Prostate gland (tissue), 2 donors: ENCODE data around the gene PUSL1.

Source experiments
- POLR2A ChIP-seq: fragments of 450-650 bp; IDR thresholded peaks from one replicate; pipeline ENCODE4 v1.6.1; 2016; ENCODE audit warnings: antibody characterized with exemption, mild to moderate bottlenecking
- POLR2AphosphoS5 ChIP-seq: sonication (generic); formaldehyde crosslinking; IDR thresholded peaks from one replicate; pipeline ENCODE4 v1.6.1; 2017; ENCODE audit warnings: antibody characterized with exemption
- TF ChIP-seq, protein P1 (sequence below), 4 experiments: fragments of 200-600 bp in 2 of 4; fragments of 450-650 bp in 2 of 4; sonication (generic) in 2 of 4; IDR thresholded peaks; 1 replicate in 3 of 4; 2 replicates in 1 of 4; pipeline ENCODE4 v1.5.1; 2016 to 2019; ENCODE audit warnings: antibody characterized with exemption in 4 of 4, mild to moderate bottlenecking in 2 of 4, moderate library complexity in 2 of 4

DNA sequence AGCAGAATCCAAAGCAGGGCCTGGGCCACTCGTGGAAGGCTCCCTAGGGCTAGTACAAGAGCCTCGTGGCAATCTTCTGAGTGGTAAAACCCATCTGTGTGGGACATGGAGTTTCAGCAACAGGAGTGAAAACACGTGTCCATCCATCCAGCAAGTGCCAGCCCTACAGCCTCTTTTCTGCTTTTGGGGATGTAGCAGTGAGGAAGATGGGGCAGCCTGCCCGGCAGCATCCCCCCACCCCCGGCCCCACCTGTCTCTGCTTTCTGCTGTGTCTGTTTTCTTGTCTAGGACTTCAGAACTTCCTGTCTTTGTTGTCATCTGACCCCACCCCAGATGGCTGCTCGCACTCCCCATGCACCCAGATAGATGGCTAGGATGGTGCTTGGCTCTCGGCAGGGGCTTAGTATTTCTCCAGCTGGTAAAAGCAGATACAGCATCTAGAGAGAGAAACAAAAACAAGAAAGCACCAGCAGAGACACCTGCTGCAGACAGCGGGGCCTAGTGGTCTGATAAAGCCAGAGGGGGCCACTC is 17.7 kb downstream of the PUSL1 start:
- TF ChIP-seq, protein P1, sequence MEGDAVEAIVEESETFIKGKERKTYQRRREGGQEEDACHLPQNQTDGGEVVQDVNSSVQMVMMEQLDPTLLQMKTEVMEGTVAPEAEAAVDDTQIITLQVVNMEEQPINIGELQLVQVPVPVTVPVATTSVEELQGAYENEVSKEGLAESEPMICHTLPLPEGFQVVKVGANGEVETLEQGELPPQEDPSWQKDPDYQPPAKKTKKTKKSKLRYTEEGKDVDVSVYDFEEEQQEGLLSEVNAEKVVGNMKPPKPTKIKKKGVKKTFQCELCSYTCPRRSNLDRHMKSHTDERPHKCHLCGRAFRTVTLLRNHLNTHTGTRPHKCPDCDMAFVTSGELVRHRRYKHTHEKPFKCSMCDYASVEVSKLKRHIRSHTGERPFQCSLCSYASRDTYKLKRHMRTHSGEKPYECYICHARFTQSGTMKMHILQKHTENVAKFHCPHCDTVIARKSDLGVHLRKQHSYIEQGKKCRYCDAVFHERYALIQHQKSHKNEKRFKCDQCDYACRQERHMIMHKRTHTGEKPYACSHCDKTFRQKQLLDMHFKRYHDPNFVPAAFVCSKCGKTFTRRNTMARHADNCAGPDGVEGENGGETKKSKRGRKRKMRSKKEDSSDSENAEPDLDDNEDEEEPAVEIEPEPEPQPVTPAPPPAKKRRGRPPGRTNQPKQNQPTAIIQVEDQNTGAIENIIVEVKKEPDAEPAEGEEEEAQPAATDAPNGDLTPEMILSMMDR (IDR thresholded peaks at IDR 0.05) = no peak
- TF ChIP-seq POLR2A (no peak), POLR2AphosphoS5 (no peak)
